Central memory CD8-positive, alpha-beta T cell (primary cell): ENCODE measurements around the gene TBX10.
"Not testable (repeated sequence)": the region's sequence is repeated elsewhere in the genome, so short reads cannot be mapped to it uniquely, and the experiment has no call there.

Experiments used
- ATAC-seq: fragments of 150-1000 bp; cut with Tn5 transposase; replicated peaks from 2 replicates; pipeline ENCODE4 v1.10.0; 2022; ENCODE audit warnings: mild to moderate bottlenecking, moderate FRiP score, moderate number of reproducible peaks; ENCODE audit not compliant: poor library complexity, severe bottlenecking; ENCODE audit errors: extremely low read depth
- DNase-seq, 2 donors: peaks; one replicate each; pipeline ENCODE4 v3.0.0; 2021; ENCODE audit warnings: low spot score in 2 of 2
- H3K27ac Mint-ChIP-seq: one replicate; pipeline ENCODE4 v1.8.0; 2022; ENCODE audit warnings: low read depth, mild to moderate bottlenecking, moderate library complexity, mixed read lengths
- H3K27me3 Mint-ChIP-seq: one replicate; pipeline ENCODE4 v1.8.0; 2022; ENCODE audit warnings: mixed read lengths
- H3K36me3 Mint-ChIP-seq: one replicate; pipeline ENCODE4 v1.8.0; 2022; ENCODE audit warnings: mild to moderate bottlenecking, moderate library complexity, mixed read lengths; ENCODE audit not compliant: insufficient read depth
- H3K4me1 Mint-ChIP-seq: one replicate; pipeline ENCODE4 v1.8.0; 2022; ENCODE audit warnings: mixed read lengths
- H3K4me3 Mint-ChIP-seq: one replicate; pipeline ENCODE4 v1.8.0; 2022; ENCODE audit warnings: mild to moderate bottlenecking, moderate library complexity, mixed read lengths
- H3K9me3 Mint-ChIP-seq: one replicate; pipeline ENCODE4 v1.8.0; 2022; ENCODE audit warnings: mixed read lengths

TBX10 gene

DNA sequence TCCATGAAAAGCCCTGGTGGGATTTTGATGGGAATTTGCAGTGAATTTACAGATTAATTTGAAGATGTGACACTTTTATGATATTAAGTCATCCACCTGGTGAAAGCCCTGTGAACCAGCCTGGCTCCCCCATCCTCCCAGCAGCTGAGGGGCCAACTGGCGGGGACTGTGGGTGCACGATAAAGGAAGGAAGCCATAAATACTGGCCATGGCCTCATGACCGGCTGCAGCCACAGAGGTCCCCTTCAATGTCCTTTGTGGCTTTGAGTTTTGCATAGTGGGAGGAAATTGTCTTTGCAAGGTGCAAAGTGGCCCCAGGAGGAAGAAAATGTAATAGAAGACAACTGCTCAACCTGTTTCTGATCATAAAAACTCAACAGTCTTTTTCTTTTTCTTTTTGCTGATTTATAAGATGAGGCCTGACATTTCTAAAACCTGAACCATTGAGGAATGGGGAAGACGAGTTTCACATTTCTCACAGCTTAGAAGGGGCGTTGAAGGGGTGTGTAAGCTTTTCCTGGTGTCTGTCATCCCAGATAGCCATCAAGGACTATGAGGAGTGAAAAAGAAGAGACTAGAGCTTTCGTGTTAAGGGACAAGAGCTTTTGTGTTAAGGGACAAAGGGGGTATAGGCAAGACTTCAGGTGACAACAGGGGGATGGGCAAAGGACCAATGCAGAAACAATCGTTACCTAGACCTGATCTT, 39.1 kb downstream of the TBX10 start:
- peaks cover 7% of the 10 kb centered on the region for H3K4me1 Mint-ChIP-seq
- ATAC-seq (no peak), DNase-seq (no peak)
- H3K27ac Mint-ChIP-seq, result no peak overlapping the region
- no peaks in the 10 kb centered on the region for H3K36me3 Mint-ChIP-seq
- peaks cover 18% of the 10 kb centered on the region for H3K27me3 Mint-ChIP-seq
- H3K4me3 Mint-ChIP-seq, result no peak overlapping the region
- H3K9me3 Mint-ChIP-seq, result no peaks in the 10 kb centered on the region

DNA sequence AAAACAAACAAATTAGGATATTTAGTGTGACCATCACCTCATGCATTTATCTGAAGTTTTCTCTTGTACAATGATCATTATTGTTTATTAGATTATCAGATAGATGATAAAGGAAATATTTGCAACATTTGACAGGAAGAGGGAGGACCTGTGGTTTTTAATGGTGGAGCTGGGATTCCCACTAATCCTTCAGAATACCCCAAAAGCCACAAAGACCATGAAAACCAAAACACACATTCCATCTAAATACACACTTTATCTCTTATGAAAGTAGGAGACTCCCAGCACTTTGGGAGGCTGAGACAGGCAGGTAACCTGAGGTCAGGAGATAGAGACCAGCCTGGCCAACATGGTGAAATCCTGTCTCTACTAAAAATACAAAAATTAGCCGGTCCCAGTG, 40.4 kb downstream of the TBX10 start:
- peaks cover 7% of the 10 kb centered on the region for H3K4me1 Mint-ChIP-seq
- peaks cover 11% of the 10 kb centered on the region for H3K27me3 Mint-ChIP-seq
- H3K36me3 Mint-ChIP-seq, result no peaks in the 10 kb centered on the region
- H3K27ac Mint-ChIP-seq, result no peak overlapping the region
- no peak for DNase-seq
- no peak overlapping the region for H3K4me3 Mint-ChIP-seq
- no peak for ATAC-seq
- no peaks in the 10 kb centered on the region for H3K9me3 Mint-ChIP-seq

GRCh38 chr11:67597963-67598362, 41.6 kb downstream of the TBX10 start:
- DNase-seq, H3K4me3 Mint-ChIP-seq, H3K9me3 Mint-ChIP-seq, H3K4me1 Mint-ChIP-seq, ATAC-seq, H3K36me3 Mint-ChIP-seq, H3K27ac Mint-ChIP-seq: not testable (repeated sequence)
- peaks cover 10% of the 10 kb centered on the region for H3K27me3 Mint-ChIP-seq

GRCh38 chr11:67597458-67597857, 42.1 kb downstream of the TBX10 start:
- peaks cover 10% of the 10 kb centered on the region for H3K27me3 Mint-ChIP-seq
- not testable (repeated sequence) for ATAC-seq, H3K9me3 Mint-ChIP-seq, DNase-seq, H3K36me3 Mint-ChIP-seq, H3K4me3 Mint-ChIP-seq, H3K27ac Mint-ChIP-seq, H3K4me1 Mint-ChIP-seq

GRCh38 chr11:67596753-67597300, 42.7 kb downstream of the TBX10 start:
- no peaks in the 10 kb centered on the region for H3K9me3 Mint-ChIP-seq
- H3K27ac Mint-ChIP-seq, result peak overlapping the region; percentile 38
- peaks cover 7% of the 10 kb centered on the region for H3K4me1 Mint-ChIP-seq
- H3K36me3 Mint-ChIP-seq, result no peaks in the 10 kb centered on the region
- DNase-seq (no peak), ATAC-seq (no peak)
- H3K27me3 Mint-ChIP-seq, result peaks cover 10% of the 10 kb centered on the region
- no peak overlapping the region for H3K4me3 Mint-ChIP-seq

DNA sequence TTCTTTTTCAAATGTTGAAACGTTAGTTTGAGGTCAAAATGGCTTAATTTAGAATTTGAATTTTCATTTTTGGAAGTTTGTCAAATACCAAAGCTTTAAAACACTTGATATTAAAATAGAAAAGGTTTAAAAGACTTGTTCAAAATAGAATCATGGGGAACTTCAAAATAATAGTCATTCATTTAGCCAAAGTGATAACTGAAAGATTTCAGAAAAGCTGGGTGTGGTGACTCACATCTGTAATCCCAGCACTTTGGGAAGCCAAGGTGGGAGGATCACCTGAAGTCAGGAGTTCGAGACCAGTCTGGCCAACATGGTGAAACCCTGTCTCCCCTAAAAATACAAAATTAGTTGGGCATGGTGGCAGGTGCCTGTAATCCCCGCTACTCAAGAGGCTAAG, 45.1 kb downstream of the TBX10 start:
- H3K27ac Mint-ChIP-seq, result no peak overlapping the region
- no peaks in the 10 kb centered on the region for H3K9me3 Mint-ChIP-seq
- ATAC-seq, result no peak
- H3K27me3 Mint-ChIP-seq, result no peaks in the 10 kb centered on the region
- no peaks in the 10 kb centered on the region for H3K4me1 Mint-ChIP-seq
- no peak for DNase-seq
- H3K4me3 Mint-ChIP-seq, result no peak overlapping the region
- no peaks in the 10 kb centered on the region for H3K36me3 Mint-ChIP-seq

- DNase-seq (no peak), ATAC-seq (no peak)
- no peaks in the 10 kb centered on the region for H3K27me3 Mint-ChIP-seq
- no peaks in the 10 kb centered on the region for H3K9me3 Mint-ChIP-seq
- no peak overlapping the region for H3K27ac Mint-ChIP-seq
- no peaks in the 10 kb centered on the region for H3K4me1 Mint-ChIP-seq
- H3K4me3 Mint-ChIP-seq, result no peak overlapping the region
- H3K36me3 Mint-ChIP-seq, result no peaks in the 10 kb centered on the region
These were observed 46.0 kb downstream of the TBX10 start for GRCh38 chr11:67593565-67593905.

- no peaks in the 10 kb centered on the region for H3K36me3 Mint-ChIP-seq
- no peak for ATAC-seq
- H3K9me3 Mint-ChIP-seq, result no peaks in the 10 kb centered on the region
- H3K4me3 Mint-ChIP-seq, result no peak overlapping the region
- no peaks in the 10 kb centered on the region for H3K27me3 Mint-ChIP-seq
- H3K27ac Mint-ChIP-seq, result no peak overlapping the region
- DNase-seq, result no peak
- no peaks in the 10 kb centered on the region for H3K4me1 Mint-ChIP-seq
These were observed 46.5 kb downstream of the TBX10 start for GRCh38 chr11:67592880-67593564.

DNA sequence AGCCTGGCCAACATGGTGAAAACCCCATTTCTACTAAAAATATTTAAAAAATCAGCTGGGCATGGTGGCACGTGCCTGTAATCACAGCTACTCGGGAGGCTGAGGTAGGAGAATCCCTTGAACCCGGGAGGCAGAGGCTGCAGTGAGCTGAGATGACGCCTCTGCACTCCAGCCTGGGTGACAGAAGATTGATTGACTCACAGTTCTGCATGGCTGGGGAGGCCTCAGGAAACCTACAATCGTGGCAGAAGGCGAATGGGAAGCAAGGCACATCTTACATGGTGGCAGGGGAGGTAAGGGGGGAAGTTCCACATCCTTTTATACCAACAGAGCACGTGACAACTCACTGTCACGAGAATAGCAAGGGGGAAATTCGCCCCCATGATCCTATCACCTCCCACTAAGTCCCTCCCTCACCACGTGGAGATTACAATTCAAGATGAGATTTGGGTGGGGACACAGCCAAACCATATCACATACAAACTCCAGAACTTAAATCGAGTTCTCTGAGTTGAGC, 50.6 kb downstream of the TBX10 start:
- not testable (repeated sequence) for DNase-seq, ATAC-seq, H3K9me3 Mint-ChIP-seq

DNA sequence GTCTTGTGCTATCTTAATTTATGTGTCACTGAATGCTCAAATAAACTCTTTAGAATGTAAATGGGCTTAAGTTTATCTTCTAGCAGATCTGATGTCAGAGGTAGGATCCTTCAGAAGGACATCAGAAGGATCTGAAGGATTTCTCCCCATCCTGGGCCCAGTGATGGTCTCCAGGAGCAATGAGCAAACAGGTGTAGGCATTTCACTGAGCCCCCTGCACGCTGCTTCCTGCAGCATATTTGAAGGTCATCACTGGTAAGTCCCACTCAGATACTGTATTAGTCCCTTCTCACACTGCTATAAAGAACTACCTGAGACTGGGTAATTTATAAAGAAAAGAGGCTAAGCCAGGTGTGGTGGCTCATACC, 51.4 kb downstream of the TBX10 start:
- ATAC-seq, result no peak
- no peak overlapping the region for H3K4me3 Mint-ChIP-seq
- no peaks in the 10 kb centered on the region for H3K27me3 Mint-ChIP-seq

More for the DNA sequence above, 50.6 kb downstream of the TBX10 start:
- Mint-ChIP-seq H3K4me1 (peaks cover 20% of the 10 kb centered on the region), H3K36me3 (peaks cover 13% of the 10 kb centered on the region)
- H3K27ac Mint-ChIP-seq, H3K27me3 Mint-ChIP-seq, H3K4me3 Mint-ChIP-seq: not testable (repeated sequence)

GRCh38 chr11:67586568-67587250, 52.9 kb downstream of the TBX10 start:
- Mint-ChIP-seq H3K27ac (peak overlapping the region; percentile 47), H3K36me3 (peaks cover 13% of the 10 kb centered on the region), H3K27me3 (no peaks in the 10 kb centered on the region), H3K4me1 (peaks cover 36% of the 10 kb centered on the region), H3K4me3 (no peak overlapping the region), H3K9me3 (no peaks in the 10 kb centered on the region)
- ATAC-seq (no peak), DNase-seq (no peak)

More for the DNA sequence above, 51.4 kb downstream of the TBX10 start:
- Mint-ChIP-seq H3K36me3 (peaks cover 13% of the 10 kb centered on the region), H3K9me3 (no peaks in the 10 kb centered on the region), H3K4me1 (peaks cover 25% of the 10 kb centered on the region), H3K27ac (no peak overlapping the region)
- no peak for DNase-seq

DNA sequence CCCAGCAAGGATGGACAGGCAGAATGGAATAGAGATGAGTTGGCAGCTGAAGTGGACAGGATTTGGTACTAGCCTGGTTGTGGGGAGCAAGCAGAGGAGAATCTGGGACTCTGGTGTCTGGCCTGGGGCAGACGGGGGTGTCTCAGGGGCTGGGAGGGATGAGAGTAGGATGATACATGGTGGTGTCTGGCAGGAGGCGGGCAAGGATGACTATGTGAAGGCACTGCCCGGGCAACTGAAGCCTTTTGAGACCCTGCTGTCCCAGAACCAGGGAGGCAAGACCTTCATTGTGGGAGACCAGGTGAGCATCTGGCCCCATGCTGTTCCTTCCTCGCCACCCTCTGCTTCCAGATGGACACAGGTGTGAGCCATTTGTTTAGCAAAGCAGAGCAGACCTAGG, 53.7 kb downstream of the TBX10 start:
- DNase-seq, result no peak
- no peaks in the 10 kb centered on the region for H3K27me3 Mint-ChIP-seq
- no peak overlapping the region for H3K4me3 Mint-ChIP-seq
- peaks cover 13% of the 10 kb centered on the region for H3K36me3 Mint-ChIP-seq
- H3K9me3 Mint-ChIP-seq, result no peaks in the 10 kb centered on the region
- ATAC-seq, result no peak
- peak overlapping the region; percentile 47 for H3K27ac Mint-ChIP-seq
- H3K4me1 Mint-ChIP-seq, result peaks cover 36% of the 10 kb centered on the region
